ENCODE data around the gene PKP2.
"Not testable (repeated sequence)": the region's sequence is repeated elsewhere in the genome, so short reads cannot be mapped to it uniquely, and the experiment has no call there.

PKP2 gene

GRCh38 chr12:32868885-32869284, 27.7 kb downstream of the PKP2 start:
- no peak overlapping the region for H3K4me3 ChIP-seq
- no peaks in the 10 kb centered on the region for H3K27me3 ChIP-seq
- no peak overlapping the region for H3K27ac ChIP-seq
- no peak for TF ChIP-seq CTCF (IDR thresholded peaks at IDR 0.05)
- peaks cover 0 to 4% (median 0%) of the 10 kb centered on the region in 3 donors for H3K36me3 ChIP-seq
- no peaks in the 10 kb centered on the region for H3K4me1 ChIP-seq
- DNase-seq = no peak
- H3K9me3 ChIP-seq = no peaks in the 10 kb centered on the region
- intact Hi-C loops (cut with DNase I; ENCODE audit: low total_unique reads) = no loop called here

GRCh38 chr12:32864731-32865130, 31.8 kb downstream of the PKP2 start:
- H3K36me3 ChIP-seq = peaks cover 0 to 4% (median 0%) of the 10 kb centered on the region in 3 donors
- H3K9me3 ChIP-seq = no peaks in the 10 kb centered on the region
- no peaks in the 10 kb centered on the region for H3K4me1 ChIP-seq
- no peaks in the 10 kb centered on the region for H3K27me3 ChIP-seq
- no peak for DNase-seq
- no peak for TF ChIP-seq CTCF (IDR thresholded peaks at IDR 0.05)
- no peak overlapping the region for H3K4me3 ChIP-seq
- H3K27ac ChIP-seq = no peak overlapping the region
- intact Hi-C loops (cut with DNase I; ENCODE audit: low total_unique reads) = no loop called here

- no peak overlapping the region for H3K27ac ChIP-seq
These were observed 33.4 kb downstream of the PKP2 start for GRCh38 chr12:32863128-32863527.

GRCh38 chr12:32861658-32862057, 34.9 kb downstream of the PKP2 start:
- H3K9me3 ChIP-seq; intact Hi-C loops (cut with DNase I; ENCODE audit: low total_unique reads); DNase-seq; H3K4me3 ChIP-seq; H3K27me3 ChIP-seq; H3K27ac ChIP-seq; H3K4me1 ChIP-seq; H3K36me3 ChIP-seq: not testable (repeated sequence)

More at GRCh38 chr12:32863128-32863527, 33.4 kb downstream of the PKP2 start:
- Histone ChIP-seq H3K9me3 (no peaks in the 10 kb centered on the region), H3K36me3 (peaks cover 0 to 4% (median 0%) of the 10 kb centered on the region in 3 donors), H3K27me3 (no peaks in the 10 kb centered on the region), H3K4me1 (no peaks in the 10 kb centered on the region), H3K4me3 (no peak overlapping the region)
- intact Hi-C loops (cut with DNase I; ENCODE audit: low total_unique reads) = no loop called here
- no peak for TF ChIP-seq CTCF (IDR thresholded peaks at IDR 0.05)
- no peak for DNase-seq

- Histone ChIP-seq H3K4me1 (no peaks in the 10 kb centered on the region), H3K27me3 (no peaks in the 10 kb centered on the region), H3K27ac (no peak overlapping the region), H3K4me3 (no peak overlapping the region), H3K9me3 (no peaks in the 10 kb centered on the region), H3K36me3 (no peaks in the 10 kb centered on the region)
- intact Hi-C loops (cut with DNase I; ENCODE audit: low total_unique reads) = no loop called here
- TF ChIP-seq CTCF (IDR thresholded peaks at IDR 0.05) = no peak
- DNase-seq = no peak
These were observed 36.4 kb downstream of the PKP2 start for GRCh38 chr12:32860192-32860591.

- H3K4me3 ChIP-seq = no peak overlapping the region
- H3K27me3 ChIP-seq = no peaks in the 10 kb centered on the region
- H3K36me3 ChIP-seq = no peaks in the 10 kb centered on the region
- no peaks in the 10 kb centered on the region for H3K4me1 ChIP-seq
- H3K9me3 ChIP-seq = no peaks in the 10 kb centered on the region
- intact Hi-C loops (cut with DNase I; ENCODE audit: low total_unique reads) = no loop called here
- no peak for TF ChIP-seq CTCF (IDR thresholded peaks at IDR 0.05)
- no peak for DNase-seq
- H3K27ac ChIP-seq = no peak overlapping the region
These were observed 37.2 kb downstream of the PKP2 start for GRCh38 chr12:32859389-32859788.

All from tibial artery (tissue), 4 donors.